Activated CD8-positive, alpha-beta T cell treated with anti-CD3 and anti-CD28 coated beads for 36 hours (primary cell): Measurements from ENCODE around the gene ATP2B2. TPM values are rescaled to one million over a fixed set of nuclear protein-coding genes. Genes with fewer than 3 reads are reported as not detected.
A peak's percentile ranks its signal among the peaks of the same experiment; 100 is the strongest.

ENCODE experiments used
- ATAC-seq: fragments of 200-7000 bp; cut with Tn5 transposase; one replicate; pipeline ENCODE4 v1.10.0; 2021; ENCODE audit warnings: mild to moderate bottlenecking, moderate library complexity
- CTCF ChIA-PET: fragments of 350-600 bp; sonication (Branson Sonifier 250); formaldehyde crosslinking; loops from one replicate; lab custom pipeline; 2021; ENCODE audit warnings: antibody characterized with exemption; lab: Charles Lee
- POLR2A ChIA-PET: fragments of 350-600 bp; sonication (Branson Sonifier 250); formaldehyde crosslinking; loops from one replicate; lab custom pipeline; 2021; ENCODE audit warnings: antibody characterized with exemption; lab: Charles Lee
- DNase-seq: peaks from one replicate; pipeline ENCODE4 v3.0.0-alpha.2; 2020
- H3K27ac Mint-ChIP-seq: one replicate; pipeline ENCODE4 v1.8.0; 2021; ENCODE audit warnings: mild to moderate bottlenecking, mixed read lengths
- H3K27me3 Mint-ChIP-seq: one replicate; pipeline ENCODE4 v1.8.0; 2021; ENCODE audit warnings: mixed read lengths
- H3K36me3 Mint-ChIP-seq: one replicate; pipeline ENCODE4 v1.8.0; 2021; ENCODE audit warnings: low read depth, mixed read lengths
- H3K4me1 Mint-ChIP-seq: one replicate; pipeline ENCODE4 v1.8.0; 2021; ENCODE audit warnings: low read depth, mixed read lengths
- H3K4me3 Mint-ChIP-seq: one replicate; pipeline ENCODE4 v1.8.0; 2021; ENCODE audit warnings: mild to moderate bottlenecking, moderate library complexity, mixed read lengths
- H3K9me3 Mint-ChIP-seq: one replicate; pipeline ENCODE4 v1.8.0; 2021; ENCODE audit warnings: mixed read lengths
- CTCF ChIP-seq: fragments of 200-600 bp; IDR thresholded peaks from one replicate; pipeline ENCODE4 v1.8.0; 2022; ENCODE audit warnings: antibody characterized with exemption, mild to moderate bottlenecking
- intact Hi-C: fragments of 100-400 bp; cut with micrococcal nuclease; formaldehyde crosslinking; loops from one replicate; pipeline ENCODE4 v1.10.0; 2022
- total RNA-seq, 2 experiments: library from RNA; stranded (reverse); gene quantifications; one replicate each; pipeline ENCODE4 v1.2.3, GENCODE V29; 2021

Gene ATP2B2
- total RNA-seq, 2 experiments from 2014 or later: not detected

DNA sequence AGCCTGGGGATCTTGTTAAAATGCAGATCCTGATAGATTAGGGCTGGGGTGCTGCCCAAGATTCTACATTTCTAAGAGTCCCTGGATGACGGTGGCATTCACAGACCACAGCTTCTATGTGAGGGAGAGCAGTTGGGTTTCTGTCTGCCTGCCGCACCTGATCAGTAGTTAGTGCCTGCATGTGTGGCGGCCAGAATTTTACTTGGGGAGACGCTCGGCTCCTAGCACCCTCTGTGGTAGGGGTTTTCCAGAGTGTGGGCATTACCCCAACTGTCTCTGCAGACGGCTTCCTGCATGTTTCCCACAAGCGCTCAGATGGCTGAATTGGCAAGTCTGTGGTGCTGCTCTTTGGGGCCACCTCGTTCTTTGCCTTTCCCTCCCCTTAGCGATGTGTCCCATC lies 220.9 kb downstream of the ATP2B2 start:
- Mint-ChIP-seq H3K4me1 (peaks cover 46% of the 10 kb centered on the region), H3K27me3 (no peaks in the 10 kb centered on the region), H3K36me3 (peaks cover 43% of the 10 kb centered on the region), H3K4me3 (no peak overlapping the region), H3K27ac (peak overlapping the region; percentile 51), H3K9me3 (no peaks in the 10 kb centered on the region)
- ATAC-seq (peak; percentile 61), DNase-seq (peak; percentile 48)
- intact Hi-C loops: no loop called here
- TF ChIP-seq CTCF: no peak
- ChIA-PET CTCF (interaction anchor here (1.6 to 4.1 kb wide), 2 partner anchors 20 to 21 kb away, joined by 4 to 17 read pairs; no protein-coding TSS in a partner anchor), POLR2A (interaction anchor here (1.0 to 2.5 kb wide), 3 partner anchors 8 to 20 kb away, joined by 3 to 8 read pairs (median 5); partner anchors contain the start of gene GHRL)

DNA sequence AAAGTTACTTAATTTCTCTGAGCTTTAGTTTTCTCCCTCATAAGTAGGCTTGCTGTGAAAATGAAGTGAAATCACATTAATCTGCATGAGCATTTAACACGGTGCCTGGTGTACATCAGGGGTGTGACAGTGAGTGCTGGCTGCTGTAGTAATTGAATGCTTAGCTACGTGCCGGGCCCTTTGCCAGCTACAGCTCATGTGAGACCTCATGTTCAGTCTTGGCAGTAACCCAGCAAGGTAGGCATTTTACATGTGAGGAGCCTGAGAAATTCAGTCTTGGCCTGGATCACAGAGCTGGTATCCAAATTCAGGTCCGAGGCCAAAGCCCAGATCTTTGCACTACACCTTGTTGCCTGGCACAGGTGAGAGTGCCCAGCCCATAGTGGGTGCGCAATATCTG lies 221.7 kb downstream of the ATP2B2 start:
- POLR2A ChIA-PET: interaction anchor here (1.0 to 2.5 kb wide), 4 partner anchors 9 to 37 kb away, joined by 3 to 8 read pairs (median 4); partner anchors contain the start of genes GHRL and SEC13
- Mint-ChIP-seq H3K4me1 (peaks cover 49% of the 10 kb centered on the region), H3K36me3 (peaks cover 47% of the 10 kb centered on the region), H3K4me3 (no peak overlapping the region), H3K27ac (no peak overlapping the region), H3K9me3 (no peaks in the 10 kb centered on the region), H3K27me3 (no peaks in the 10 kb centered on the region)
- intact Hi-C loops: no loop called here
- ATAC-seq: no peak
- CTCF ChIA-PET: interaction anchor here (0.9 to 1.3 kb wide), 2 partner anchors 18 to 20 kb away, joined by 3 to 7 read pairs; no protein-coding TSS in a partner anchor
- no peak for DNase-seq
- no peak for TF ChIP-seq CTCF

GRCh38 chr3:10281951-10282350 lies 223.4 kb downstream of the ATP2B2 start:
- ChIA-PET CTCF (interaction anchor here (1.2 kb wide), 1 partner anchor 18 kb away, joined by 4 read pairs; no protein-coding TSS in a partner anchor), POLR2A (no interaction called here)
- Mint-ChIP-seq H3K9me3 (no peaks in the 10 kb centered on the region), H3K36me3 (peaks cover 43% of the 10 kb centered on the region), H3K27ac (peak overlapping the region; percentile 43), H3K27me3 (no peaks in the 10 kb centered on the region), H3K4me3 (no peak overlapping the region), H3K4me1 (peaks cover 54% of the 10 kb centered on the region)
- intact Hi-C loops: no loop called here
- TF ChIP-seq CTCF: no peak
- ATAC-seq (no peak), DNase-seq (no peak)

GRCh38 chr3:10280571-10280970 lies 224.8 kb downstream of the ATP2B2 start:
- ATAC-seq (no peak), DNase-seq (no peak)
- Mint-ChIP-seq H3K4me1 (peaks cover 53% of the 10 kb centered on the region), H3K4me3 (no peak overlapping the region), H3K27me3 (no peaks in the 10 kb centered on the region), H3K36me3 (peaks cover 41% of the 10 kb centered on the region), H3K27ac (peak overlapping the region; percentile 34), H3K9me3 (no peaks in the 10 kb centered on the region)
- CTCF ChIA-PET: interaction anchor here (1.0 kb wide), 1 partner anchor 16 kb away, joined by 3 read pairs; no protein-coding TSS in a partner anchor
- intact Hi-C loops: no loop called here
- no peak for TF ChIP-seq CTCF
- POLR2A ChIA-PET: interaction anchor here (0.9 to 1.2 kb wide), 3 partner anchors 16 to 40 kb away, joined by 3 read pairs; partner anchors contain the start of gene SEC13

GRCh38 chr3:10280177-10280529 lies 225.2 kb downstream of the ATP2B2 start:
- no peak for ATAC-seq
- ChIA-PET POLR2A (interaction anchor here (0.9 to 1.2 kb wide), 3 partner anchors 16 to 41 kb away, joined by 3 read pairs; partner anchors contain the start of gene SEC13), CTCF (interaction anchor here (1.0 kb wide), 1 partner anchor 16 kb away, joined by 3 read pairs; no protein-coding TSS in a partner anchor)
- no peak overlapping the region for H3K4me3 Mint-ChIP-seq
- intact Hi-C loops: no loop called here
- no peak overlapping the region for H3K27ac Mint-ChIP-seq
- H3K4me1 Mint-ChIP-seq: peaks cover 51% of the 10 kb centered on the region
- TF ChIP-seq CTCF: no peak
- H3K27me3 Mint-ChIP-seq: no peaks in the 10 kb centered on the region
- no peaks in the 10 kb centered on the region for H3K9me3 Mint-ChIP-seq
- DNase-seq: peak; percentile 21
- H3K36me3 Mint-ChIP-seq: peaks cover 38% of the 10 kb centered on the region
